ENCODE measurements around the gene SSX2IP. TPM values are rescaled to one million over a fixed set of nuclear protein-coding genes. Genes with fewer than 3 reads are reported as not detected.

Gene SSX2IP
- total RNA-seq, 1 donor from 2014 or later = 12.5 TPM

GRCh38 chr1:84635429-84635828, 54.8 kb downstream of the SSX2IP start:
- TF ChIP-seq CTCF (conservative IDR thresholded peaks at IDR 0.05; ENCODE audit: low read depth, low read length) = no peak
- no peak overlapping the region for H3K4me3 ChIP-seq (ENCODE audit: low read depth, low read length)
- no peak for DNase-seq (ENCODE audit: low read depth)

DNA sequence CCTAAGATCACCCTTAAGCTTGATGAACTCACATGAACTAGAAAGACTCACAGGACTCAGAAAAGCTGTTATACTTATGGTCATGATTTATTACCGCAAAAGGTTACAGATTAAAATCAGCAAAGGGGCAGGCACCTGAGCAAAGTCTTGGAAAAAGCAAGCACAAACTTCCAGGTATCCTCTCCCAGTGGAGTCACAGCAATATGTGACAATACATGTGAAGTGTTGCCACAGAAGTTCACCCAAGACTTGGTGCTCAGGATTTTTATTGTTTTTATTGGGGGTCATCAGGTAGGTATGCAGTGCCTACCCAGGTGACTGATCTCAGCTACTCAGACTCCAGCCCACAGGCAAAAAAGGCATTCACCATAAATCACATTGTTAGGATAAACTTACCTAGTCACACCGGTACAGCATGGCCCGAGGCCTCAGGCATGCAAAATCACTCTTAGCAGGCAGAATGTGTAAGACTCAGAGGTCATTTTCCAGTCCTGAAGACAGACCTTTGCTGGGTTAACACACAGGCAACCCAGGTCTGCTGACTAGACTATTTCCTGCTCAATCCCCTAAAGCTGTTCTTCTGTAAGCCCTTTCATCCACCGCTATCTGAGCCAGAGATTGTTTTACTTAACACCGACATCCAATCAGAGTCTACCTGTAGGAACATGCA, 55.6 kb downstream of the SSX2IP start:
- no peak for TF ChIP-seq CTCF (conservative IDR thresholded peaks at IDR 0.05; ENCODE audit: low read depth, low read length)
- H3K4me3 ChIP-seq (ENCODE audit: low read depth, low read length) = no peak overlapping the region
- DNase-seq (ENCODE audit: low read depth) = peak; percentile 56

GRCh38 chr1:84632673-84633434, 57.4 kb downstream of the SSX2IP start:
- TF ChIP-seq CTCF (conservative IDR thresholded peaks at IDR 0.05; ENCODE audit: low read depth, low read length) = no peak
- peak; percentile 74 for DNase-seq (ENCODE audit: low read depth)
- H3K4me3 ChIP-seq (ENCODE audit: low read depth, low read length) = no peak overlapping the region

DNA sequence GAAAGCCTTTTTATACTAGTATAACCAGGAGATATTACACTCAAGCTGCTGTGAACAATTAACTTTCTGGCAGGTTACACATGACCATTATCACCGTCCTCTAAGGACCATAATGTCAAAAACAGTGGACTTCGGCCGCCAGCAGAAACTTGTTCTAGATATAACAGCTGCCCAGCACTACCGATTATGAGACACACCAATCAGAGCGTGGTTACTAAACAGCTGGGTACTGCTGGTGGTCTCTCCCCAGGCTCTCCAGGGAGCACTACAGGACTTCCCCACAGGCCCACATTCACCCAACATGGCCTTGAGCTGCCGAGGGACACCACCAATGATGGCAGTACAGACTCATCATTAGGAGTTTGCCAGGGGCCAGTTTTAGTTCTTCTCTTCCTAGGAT, 58.1 kb downstream of the SSX2IP start:
- H3K4me3 ChIP-seq (ENCODE audit: low read depth, low read length) = no peak overlapping the region
- TF ChIP-seq CTCF (conservative IDR thresholded peaks at IDR 0.05; ENCODE audit: low read depth, low read length) = no peak
- no peak for DNase-seq (ENCODE audit: low read depth)

DNA sequence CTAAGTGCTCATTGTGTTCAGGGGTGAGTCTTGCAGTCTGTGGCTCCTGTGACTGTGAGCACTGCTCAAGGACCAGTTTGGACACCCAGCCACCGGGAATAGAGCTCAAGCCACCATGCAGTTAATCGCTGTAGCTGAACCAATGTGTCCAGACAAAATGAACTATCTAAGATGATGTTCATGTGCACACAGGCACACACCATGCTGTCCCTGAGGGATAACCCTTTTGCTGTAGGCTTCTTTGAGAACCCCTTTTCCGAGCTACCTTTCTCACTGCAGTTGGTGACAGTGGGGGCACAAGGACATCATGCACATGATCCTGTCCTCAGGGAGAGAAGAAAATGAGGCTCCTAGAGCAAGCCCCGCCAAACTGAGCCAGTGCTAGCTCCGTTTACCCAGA, 65.4 kb downstream of the SSX2IP start:
- no peak for TF ChIP-seq CTCF (conservative IDR thresholded peaks at IDR 0.05; ENCODE audit: low read depth, low read length)
- no peak for DNase-seq (ENCODE audit: low read depth)
- H3K4me3 ChIP-seq (ENCODE audit: low read depth, low read length) = no peak overlapping the region

- no peak overlapping the region for H3K4me3 ChIP-seq (ENCODE audit: low read depth, low read length)
- no peak for TF ChIP-seq CTCF (conservative IDR thresholded peaks at IDR 0.05; ENCODE audit: low read depth, low read length)
- DNase-seq (ENCODE audit: low read depth) = no peak
These were observed 68.7 kb downstream of the SSX2IP start for GRCh38 chr1:84621553-84621952.

Measured in epithelial cell of proximal tubule (primary cell).